DND-41 (cell line): ENCODE measurements around the gene TDRD12.

Experiments used
- CTCF ChIP-seq: IDR thresholded peaks from 2 replicates; pipeline ENCODE4 v1.5.1; 2012; ENCODE audit warnings: borderline replicate concordance, low read length, moderate library complexity, mild to moderate bottlenecking; ENCODE audit not compliant: poor library complexity, severe bottlenecking; ENCODE audit errors: extremely low read depth
- EZH2 ChIP-seq: IDR thresholded peaks from 3 replicates; pipeline ENCODE4 v1.6.1; 2012; ENCODE audit warnings: borderline replicate concordance, low read depth, mild to moderate bottlenecking, moderate library complexity, low read length, inconsistent platforms; ENCODE audit not compliant: severe bottlenecking

DNA sequence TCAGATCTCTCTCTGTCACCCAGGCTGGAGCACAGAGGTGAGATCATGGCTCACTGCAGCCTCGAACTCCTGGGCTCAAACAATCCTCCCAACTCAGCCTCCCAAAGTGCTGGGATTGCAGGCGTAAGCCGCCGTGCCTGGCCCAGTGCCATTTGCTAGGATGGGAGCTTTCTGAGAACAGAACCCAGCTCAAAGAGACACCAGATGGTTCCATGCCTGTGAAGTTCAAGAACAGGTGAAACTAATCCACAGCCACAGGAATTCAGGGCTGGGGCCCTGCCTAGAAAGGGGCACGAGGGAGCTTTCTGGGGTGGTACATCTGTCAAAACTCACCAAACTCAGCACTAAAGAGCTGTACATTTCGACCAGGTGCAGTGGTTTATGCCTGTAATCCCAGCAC is 145.8 kb downstream of the TDRD12 start:
- no peak for TF ChIP-seq CTCF
- TF ChIP-seq EZH2, result no peak
